GM21390 (cell line): Measurements from ENCODE around the gene CRYBA2.

Experiments
- ATAC-seq: cut with Tn5 transposase; IDR thresholded peaks from one replicate; pipeline ENCODE4 v1.9.1; 2021; ENCODE audit not compliant: unreplicated experiment

The CRYBA2 gene

DNA sequence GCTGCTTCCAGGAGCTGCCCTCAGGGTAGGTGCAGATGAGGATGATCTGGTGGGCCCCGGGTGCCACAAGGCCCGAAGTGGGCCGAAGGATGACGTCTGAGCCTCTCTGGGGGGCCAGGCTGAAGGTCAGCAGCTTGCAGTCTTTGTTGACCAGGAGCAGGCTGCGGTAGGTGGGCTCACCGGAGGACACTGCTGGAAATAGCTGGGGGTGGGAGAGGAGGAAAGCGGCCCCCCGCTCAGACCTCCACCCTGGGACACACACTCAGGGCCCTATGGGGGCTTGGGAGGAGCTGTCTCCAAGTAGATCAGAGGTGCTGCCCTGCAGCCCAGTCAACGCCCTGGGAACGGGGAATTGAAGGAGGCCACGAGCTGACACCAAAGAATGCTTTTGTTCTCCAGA, 30.8 kb upstream of the CRYBA2 start:
- no peak for ATAC-seq

DNA sequence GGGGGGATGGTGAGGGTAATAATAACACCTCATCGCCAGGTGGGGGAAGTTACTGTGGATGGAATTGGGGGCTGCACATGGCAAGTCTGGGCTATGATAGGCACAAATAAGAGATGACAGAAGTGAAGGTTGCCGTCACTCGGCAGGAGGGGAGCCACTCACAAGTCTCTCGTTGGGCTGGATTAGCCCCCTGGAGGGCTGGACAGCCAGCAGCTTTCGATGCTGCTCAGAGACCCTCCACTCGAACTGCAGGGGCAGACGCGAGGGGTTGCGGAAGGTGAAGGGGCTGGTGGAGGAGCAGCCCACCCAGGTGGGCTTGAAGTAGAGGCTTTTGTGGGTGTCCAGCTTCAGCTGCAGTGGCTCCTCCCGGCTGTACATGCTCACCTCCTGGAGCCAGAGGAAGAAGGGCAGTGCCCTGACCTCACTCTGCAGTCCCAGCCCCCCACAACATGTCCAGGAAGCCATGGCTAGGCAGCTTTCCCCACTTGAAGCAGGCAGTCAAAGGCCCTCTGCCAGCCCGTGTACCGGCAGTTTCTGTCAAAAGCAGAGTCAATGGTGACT, 29.9 kb upstream of the CRYBA2 start:
- no peak for ATAC-seq

DNA sequence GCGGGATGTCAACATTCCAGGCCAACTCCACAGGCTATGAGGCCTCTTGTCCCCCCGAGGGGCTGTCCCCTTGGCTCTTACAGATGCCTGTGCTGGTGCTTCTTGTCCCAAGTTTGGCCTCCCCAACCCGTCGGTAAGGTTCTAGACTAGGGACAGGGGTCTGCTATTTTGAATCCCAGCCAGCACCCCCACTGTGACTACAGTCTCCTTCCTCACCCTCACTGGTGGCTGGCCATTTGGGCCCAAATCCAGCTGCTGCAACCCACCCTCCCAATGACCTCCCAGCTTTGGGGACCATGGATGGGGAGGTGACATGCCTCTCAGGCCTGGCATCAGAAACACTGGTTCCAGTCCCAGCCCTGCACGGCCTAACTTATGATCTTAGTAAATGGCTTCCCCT, 29.4 kb upstream of the CRYBA2 start:
- ATAC-seq = no peak

DNA sequence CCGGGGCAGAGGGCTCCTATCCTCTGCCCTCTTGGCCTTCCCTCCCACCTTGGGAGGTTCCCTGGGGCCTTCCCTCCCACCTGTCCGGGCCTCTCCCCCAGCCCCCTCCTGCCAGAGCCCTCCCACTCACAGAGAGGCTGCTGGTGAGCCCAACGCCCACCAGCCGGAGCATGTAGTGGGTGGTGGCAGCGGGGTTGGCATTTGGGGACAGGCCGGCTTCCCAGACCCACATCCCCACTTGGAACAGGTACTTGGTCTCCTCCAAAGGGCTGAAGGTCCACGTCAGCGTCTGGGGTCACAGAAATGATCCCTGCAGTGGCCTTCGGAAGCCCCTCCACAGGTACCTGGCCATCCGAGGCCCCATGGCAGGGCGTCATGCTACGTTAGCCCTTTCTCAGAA, 28.8 kb upstream of the CRYBA2 start:
- no peak for ATAC-seq

DNA sequence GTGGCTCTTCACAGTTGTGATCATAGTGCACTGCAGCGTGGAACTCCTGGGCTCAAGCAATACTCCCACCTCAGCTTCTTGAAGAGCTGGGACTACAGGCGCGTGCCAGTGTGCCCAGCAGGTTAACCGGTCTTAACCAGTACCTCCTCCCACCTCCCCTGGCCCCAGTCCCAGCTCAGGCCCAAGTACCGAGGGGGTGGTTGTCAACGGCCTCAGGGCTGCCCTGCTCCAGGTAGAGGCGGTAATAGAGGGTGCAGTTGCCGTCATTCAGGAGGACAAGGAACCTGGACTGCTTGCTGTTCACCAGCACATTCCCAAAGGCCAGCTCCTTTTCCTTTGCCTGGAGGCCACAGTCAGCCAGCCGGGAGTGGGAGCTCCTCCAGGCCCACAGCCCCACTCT, 28.4 kb upstream of the CRYBA2 start:
- ATAC-seq = no peak

DNA sequence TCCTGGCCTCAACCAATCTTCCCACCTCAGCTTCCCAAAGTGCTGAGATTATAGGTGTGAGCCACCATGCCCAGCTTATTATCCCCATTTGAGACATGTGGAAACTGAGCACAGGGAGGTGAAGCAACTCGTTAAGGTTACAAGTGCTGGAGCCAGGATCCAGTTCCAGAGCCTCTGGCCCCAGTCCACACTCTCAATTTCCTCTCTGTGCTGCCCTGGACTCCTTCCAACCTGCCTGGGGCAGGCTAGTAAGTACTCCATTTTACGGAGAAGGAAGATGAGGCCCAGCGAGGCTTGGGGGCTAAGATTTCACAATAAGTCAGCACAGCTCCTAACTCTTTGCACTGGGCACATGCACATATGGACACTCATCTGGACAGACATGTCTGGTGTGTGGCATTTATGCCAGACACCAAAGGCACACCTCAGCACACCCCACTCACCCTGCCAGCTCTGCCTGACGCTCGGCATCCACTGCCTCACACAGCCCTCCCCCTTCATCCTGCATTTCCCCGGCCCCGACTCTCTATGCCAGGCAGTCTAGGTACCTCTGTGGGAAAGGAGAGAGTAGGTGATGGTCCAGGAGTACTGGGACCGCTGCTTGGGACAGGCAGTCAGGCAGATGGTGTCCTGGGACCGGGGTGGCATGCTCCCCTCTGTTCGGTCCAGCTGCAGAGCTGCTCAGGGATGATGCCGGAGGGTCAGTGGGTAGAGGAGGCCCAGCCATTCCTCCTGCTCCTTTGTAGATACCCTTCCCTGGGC, 27.6 kb upstream of the CRYBA2 start:
- ATAC-seq = no peak

DNA sequence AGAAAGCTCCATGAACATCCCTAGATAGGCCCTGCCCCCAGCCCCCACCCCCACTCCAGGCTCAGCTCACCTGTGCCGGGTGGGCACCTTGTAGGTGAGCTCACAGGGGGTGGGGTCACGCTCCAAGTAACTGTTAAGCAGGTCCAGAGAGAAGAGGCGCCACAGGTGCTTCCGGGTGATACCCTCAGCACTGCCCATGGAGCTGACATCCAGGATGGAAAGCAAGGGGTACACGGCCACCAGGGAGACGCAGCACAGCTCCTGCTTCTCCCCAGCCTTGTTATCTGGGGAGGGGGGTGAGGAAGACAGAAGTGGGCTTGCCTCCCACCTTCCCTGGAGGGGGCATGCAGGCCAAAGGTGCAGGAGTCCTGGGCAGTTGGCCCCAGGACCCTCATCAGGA, 26.2 kb upstream of the CRYBA2 start:
- ATAC-seq = no peak

DNA sequence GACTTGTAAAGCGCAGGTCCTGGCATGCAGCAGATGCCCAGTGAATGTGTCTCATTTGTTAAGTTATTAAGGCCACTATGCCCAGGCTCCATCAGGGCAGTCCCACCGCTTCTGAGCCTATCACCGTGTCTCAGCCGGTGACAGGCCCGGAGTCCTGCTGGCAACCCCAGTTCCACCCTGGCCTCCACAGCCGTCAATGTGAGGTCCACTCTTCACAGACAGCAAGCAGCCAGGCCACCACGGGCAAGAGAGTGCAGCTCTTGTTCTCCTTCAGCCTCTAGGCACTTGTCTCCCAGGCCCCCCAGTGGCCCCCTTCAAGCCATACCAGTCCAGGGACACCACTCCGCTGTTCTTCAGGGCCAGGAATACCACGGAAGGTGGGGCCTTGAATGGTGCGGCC, 25.5 kb upstream of the CRYBA2 start:
- no peak for ATAC-seq

DNA sequence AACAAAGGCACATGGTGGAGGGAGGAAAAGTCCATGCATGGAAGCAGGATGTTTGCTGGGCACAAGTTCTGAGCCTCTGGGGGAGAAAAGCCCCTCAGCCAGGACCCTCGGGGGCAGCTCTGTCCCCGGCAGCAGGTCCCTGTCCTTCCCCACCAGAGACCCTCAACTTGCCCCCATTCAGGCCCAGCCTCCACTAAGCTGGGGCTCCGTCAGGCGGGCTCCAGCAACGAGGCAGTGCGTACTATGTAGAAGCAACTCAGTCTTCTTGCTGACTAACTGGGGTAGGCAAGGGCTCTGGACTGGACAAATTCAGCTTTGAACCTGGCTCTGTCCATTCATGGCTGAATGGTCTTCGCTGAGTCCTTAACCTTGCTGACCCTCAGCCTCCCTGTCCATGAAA, 25.1 kb upstream of the CRYBA2 start:
- ATAC-seq = no peak

DNA sequence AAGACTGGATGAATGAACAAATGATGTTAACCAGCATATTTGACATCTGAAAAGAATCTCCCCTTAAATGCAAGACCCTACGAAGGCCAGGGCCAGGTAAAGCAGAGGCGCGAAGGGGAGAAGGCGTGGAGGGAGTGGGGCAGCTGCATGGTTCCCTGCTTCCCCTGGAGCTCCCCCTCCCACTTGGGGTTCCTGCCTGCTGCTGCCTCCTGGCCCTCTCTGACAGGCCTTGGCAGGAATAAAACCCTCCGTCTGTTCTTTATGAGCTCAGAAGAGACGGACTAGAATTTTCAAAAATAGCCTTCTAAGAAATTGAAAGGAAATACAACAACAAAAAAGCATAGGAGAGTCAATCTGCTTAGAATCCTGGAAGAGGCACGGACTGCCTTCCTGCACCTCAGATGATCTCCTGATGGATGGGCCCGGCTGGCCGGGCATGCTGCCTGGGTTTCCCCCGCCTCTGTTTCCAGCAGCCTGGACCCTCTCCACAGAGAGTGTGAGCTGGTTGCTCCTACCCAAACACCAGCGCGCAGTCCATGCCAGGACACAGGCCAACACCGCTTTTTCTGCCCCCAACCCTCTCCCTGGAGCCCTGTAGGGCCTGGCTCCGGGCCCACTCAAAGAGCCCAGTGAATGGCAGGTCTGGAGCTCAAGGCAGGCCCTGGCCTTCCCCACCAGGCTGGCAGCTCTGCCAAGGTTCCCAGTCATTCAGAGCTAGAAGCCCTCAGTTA, 24.1 kb upstream of the CRYBA2 start:
- ATAC-seq = no peak

DNA sequence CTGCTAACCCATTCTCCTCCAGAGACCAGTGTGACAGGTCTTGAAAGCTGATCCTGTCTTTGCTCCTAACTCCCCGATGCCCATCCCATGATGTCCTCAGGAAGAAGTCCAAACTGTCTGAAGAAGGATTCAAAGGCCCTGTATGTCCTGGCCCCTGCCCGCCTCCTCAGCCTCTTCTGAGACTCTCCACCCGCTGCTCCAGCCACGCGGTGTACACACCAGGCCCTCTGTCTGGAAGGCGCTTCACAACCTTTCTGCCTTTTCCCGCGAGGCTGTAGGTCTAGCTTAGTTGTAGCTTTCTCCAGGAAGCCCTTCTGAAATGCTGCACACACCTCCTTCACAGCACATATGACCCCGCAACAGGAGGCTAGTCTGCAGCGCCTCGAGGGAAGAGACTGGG, 23.5 kb upstream of the CRYBA2 start:
- ATAC-seq = no peak

DNA sequence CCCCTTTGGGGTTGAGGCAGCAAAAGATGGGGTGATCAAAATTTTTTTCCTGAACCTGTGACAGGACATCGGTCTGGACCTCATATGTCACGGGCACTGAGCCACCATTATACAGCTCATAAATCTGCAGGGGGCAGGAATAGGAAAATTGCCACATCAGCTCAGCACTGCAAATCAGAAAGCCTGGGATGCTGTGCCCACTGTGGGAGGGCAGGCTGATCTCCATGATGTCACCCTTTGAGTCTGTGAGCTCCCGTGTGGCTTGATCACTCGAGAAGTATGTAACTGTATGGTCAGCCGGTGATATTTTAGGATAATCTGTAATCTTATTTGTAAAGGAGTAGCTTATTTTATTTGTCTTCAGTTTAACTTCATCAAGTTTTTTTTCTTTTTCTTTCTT, 17.7 kb upstream of the CRYBA2 start:
- ATAC-seq = no peak

DNA sequence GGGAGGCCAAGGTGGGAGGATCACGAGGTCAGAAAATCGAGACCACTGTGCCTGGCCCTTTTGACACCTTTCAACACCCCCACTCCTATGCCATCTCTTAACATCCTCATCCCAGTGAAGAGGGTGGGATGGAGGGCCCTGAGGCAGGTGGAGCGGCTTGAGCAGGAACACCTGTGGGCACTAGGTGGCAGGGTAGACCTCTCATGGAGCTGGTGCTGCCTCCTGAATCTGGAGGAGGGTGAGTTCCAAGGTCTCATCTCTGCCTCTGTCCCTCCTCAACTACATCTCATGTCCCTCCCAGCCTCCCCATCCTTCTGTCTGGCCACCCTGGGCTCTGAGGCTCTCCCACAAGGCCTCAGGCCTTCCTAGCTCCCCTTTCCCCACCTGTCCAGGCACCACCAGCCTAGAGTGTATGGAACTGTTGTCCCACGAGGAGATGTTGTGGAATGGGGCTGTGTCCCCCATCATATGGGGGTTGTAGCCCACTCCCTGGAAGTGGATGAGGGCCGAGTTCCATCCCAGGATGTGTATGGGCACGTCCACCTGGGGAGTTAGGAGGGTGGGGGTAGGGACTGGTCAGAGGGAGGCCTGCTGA, 17.0 kb upstream of the CRYBA2 start:
- no peak for ATAC-seq

DNA sequence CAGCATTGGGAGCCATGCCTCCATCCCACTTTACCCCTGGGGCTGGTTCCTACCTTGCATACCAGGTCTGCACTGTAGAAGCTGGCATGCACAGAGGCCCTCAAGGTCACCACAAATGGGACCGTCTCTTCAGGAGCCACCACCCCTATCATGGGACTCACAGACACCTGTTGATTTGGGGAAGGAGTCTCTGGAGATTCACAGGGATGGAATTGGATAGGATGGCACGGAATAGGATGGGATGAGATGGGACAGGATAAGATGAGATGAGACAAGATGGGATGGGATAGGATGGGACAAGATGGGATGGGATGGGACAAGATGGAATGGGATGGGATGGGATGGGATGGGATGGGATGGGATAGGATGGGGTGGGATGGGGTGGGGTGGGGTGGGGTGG, 16.1 kb upstream of the CRYBA2 start:
- ATAC-seq = no peak

DNA sequence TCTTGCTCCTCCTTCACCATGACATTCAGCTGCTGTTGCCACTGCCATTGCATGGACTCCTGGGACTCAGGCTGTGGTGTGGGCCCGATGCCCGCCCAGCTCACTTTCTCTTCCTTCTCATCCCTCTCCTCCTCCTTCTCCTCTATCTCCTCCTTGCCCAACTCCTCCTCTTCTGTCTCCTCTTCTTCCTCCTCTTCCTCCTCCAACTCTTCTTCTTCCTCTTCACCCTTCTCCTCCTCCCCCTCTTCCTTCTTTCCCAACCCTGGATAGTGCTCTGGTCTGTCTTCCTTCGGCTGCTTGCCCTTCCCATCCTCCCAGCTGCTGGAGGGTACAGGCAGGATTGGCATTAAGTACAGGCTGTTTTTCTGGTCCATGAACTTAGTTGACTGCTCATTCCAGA, 10.8 kb upstream of the CRYBA2 start:
- no peak for ATAC-seq

DNA sequence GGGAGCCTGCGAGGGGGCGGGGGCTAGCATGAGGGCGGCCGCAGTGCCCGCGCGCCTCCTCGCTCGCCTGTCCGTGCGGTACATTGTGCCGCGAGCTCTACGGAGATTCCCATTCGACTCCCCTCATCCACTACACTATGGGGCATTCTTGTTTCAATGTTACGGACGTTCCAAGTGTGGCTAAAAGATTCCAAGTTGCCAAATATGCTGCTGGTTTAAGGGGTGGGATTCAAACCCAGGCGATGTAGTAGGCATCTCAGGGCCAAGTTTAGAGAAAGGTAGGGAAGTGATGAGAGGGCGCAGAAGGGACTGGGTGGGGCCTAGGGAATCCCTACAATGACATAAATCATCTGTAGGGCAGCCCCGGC, 10.0 kb upstream of the CRYBA2 start:
- ATAC-seq = no peak

DNA sequence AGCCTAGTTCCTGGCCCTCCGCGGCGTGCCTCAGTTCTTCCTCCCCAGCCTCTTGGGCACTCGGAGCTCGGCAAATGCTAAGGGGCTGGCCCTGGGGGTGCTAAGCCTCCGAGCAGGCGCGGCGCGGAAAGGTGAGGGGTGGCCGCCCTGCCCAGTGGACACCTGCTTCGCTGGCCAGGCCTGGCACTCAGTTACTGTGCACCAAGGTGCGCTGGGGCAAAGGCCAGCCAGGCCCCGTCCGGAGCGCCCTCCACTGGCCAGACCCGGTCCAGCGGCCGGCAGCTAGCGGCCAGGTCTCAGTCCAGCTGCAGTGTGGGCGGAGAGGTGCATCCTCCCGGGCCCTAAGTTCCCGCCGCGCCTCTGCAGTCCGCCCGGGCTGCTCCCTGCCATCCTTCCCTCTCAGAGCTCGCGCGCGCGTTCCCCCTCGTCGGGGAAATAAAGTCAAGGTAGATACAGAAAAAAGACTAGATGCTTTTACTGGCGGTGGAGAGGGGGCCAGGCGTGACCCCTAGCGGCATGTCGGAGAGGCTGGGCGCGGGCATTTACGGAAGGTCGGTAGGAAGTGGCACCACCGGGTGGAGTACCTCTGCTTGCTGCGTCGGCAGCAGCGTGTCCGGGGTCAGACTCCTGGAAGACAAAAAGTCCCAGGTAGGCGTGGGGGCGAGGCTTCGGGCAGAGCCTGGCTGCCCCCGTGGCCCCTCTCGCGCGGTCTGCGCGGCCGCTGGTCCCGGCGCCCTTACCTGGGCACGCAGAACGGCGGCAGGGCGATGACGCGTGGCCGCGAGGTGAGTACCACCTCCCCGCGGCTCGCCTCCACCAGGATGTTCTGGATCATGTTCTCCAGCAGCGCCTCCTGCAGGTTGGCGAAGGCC, 9.4 kb upstream of the CRYBA2 start:
- no peak for ATAC-seq

DNA sequence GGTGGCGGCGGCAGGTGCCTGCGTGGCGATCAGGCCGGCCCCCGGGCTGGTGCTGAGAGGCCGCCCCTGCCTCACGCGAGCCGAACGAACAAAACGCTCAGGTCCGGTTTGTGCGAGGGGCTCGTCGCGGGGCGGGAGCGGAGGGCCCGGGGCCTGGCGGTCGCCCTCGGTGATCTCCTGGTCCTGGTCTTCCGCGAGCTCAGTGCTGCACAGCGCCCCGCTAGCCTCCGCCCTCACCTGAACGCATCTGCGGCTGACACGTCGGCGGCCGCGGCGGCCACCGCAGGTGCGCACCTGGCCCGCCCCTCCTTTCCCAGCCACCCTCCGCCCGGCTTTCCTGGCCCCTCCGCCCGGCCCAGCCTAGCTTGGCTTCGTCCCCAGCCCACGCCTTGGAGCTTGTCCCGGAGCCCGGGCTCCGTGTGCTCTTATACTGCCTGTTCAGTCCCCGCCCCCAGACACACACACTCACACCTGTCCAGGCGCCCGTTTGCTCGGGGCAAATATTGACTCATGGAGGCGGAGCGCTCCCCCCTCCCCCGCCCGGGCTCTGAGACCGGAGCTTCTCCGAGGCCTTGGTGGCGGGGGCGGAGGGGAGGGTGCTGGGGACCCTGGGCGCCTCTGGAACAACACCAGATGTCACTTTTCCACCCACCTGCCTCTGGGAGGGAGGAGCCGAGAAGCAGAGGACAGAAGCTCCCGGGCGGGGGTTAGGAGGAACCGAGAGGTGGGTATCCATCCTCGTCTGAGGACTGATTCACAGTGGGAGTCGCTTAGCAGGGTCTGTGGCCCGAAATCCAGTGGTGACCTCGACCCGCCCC, 8.6 kb upstream of the CRYBA2 start:
- ATAC-seq = no peak

DNA sequence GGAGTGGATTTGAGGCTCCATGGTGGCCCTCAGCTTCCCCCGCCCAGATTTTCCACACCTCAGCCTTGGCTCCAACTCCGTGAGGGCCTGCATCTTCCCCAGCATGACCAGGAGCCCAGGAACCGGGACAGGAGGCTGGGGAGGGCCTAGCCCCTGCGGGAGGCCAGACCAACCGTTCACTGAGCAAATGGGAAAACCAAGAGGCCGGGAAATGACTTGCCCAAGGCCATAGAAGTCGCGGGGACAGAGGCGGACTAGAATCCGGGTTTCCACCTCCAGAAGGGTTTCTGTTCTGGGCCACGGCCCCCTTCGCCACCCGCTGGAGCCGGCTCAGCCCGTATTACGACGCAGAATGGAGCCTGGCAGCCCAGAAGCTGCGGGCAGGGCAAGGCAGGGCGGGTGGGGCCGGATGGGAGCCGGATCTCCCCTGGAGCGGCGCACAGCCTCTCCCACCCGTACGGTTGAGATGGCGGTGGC, 7.9 kb upstream of the CRYBA2 start:
- ATAC-seq = no peak

DNA sequence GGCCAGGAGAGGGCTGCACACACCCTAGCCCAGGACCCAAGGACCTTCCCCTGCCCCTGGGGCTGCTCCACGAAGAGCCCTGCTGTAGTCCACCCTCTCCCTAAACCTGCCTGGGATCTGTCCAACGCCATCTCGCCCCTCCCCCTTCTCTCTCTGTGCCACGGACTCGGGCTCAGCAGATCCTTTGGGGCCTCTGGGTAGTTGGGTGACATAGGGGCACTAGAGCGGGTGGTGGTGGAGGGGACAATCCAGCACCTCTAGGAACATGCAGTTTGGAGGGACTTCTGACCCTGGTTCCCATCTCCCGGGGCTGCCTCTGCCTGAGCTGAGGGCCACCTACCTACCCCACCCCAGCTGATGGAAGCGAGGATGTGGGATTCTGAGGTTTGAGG, 7.3 kb upstream of the CRYBA2 start:
- ATAC-seq = no peak
